ENCODE results near the gene ZNF366. TPM values are rescaled to one million over a fixed set of nuclear protein-coding genes. Genes with fewer than 3 reads are reported as not detected.
A peak's percentile ranks its signal among the peaks of the same experiment; 100 is the strongest.

Gene ZNF366
- not detected for total RNA-seq

GRCh38 chr5:72507231-72507906 is at the start of gene ZNF366:
ZNF366 (minus strand) TSS chr5:72507410; CDS start chr5:72461496, 45,914 bp downstream.
- Mint-ChIP-seq H3K4me3 (no peak within 1 kb of the TSS), H3K27me3 (peaks cover 34% of the 10 kb centered on the region), H3K36me3 (ENCODE audit: low read depth) (no peaks in the 10 kb centered on the region), H3K9me3 (no peaks in the 10 kb centered on the region), H3K27ac (no peak within 1 kb of the TSS), H3K4me1 (peaks cover 4% of the 10 kb centered on the region)
- CTCF ChIA-PET = no interaction called here
- no peak for DNase-seq
- POLR2A ChIA-PET = no interaction called here

- DNase-seq = peak; percentile 21
- Mint-ChIP-seq H3K4me1 (peaks cover 8% of the 10 kb centered on the region), H3K4me3 (peak overlapping the region; percentile 5), H3K27ac (no peak overlapping the region), H3K36me3 (ENCODE audit: low read depth) (no peaks in the 10 kb centered on the region), H3K9me3 (no peaks in the 10 kb centered on the region), H3K27me3 (peaks cover 39% of the 10 kb centered on the region)
- POLR2A ChIA-PET = no interaction called here
- CTCF ChIA-PET = interaction anchor here (0.8 kb wide), 1 partner anchor 33 kb away, joined by 3 read pairs; no protein-coding TSS in a partner anchor
Measured at GRCh38 chr5:72556351-72557166, 49.3 kb upstream of the ZNF366 start.

- Mint-ChIP-seq H3K4me3 (no peak overlapping the region), H3K27me3 (peaks cover 39% of the 10 kb centered on the region), H3K9me3 (no peaks in the 10 kb centered on the region), H3K4me1 (peaks cover 8% of the 10 kb centered on the region), H3K36me3 (ENCODE audit: low read depth) (no peaks in the 10 kb centered on the region), H3K27ac (no peak overlapping the region)
- CTCF ChIA-PET = interaction anchor here (0.8 kb wide), 1 partner anchor 32 kb away, joined by 3 read pairs; no protein-coding TSS in a partner anchor
- POLR2A ChIA-PET = no interaction called here
- no peak for DNase-seq
Measured at GRCh38 chr5:72555871-72556270, 48.7 kb upstream of the ZNF366 start.

GRCh38 chr5:72554897-72555296 is 47.7 kb upstream of the ZNF366 start:
- Mint-ChIP-seq H3K27me3 (peaks cover 39% of the 10 kb centered on the region), H3K4me1 (peaks cover 8% of the 10 kb centered on the region), H3K9me3 (no peaks in the 10 kb centered on the region), H3K36me3 (ENCODE audit: low read depth) (no peaks in the 10 kb centered on the region), H3K4me3 (no peak overlapping the region), H3K27ac (no peak overlapping the region)
- no peak for DNase-seq
- ChIA-PET CTCF (no interaction called here), POLR2A (no interaction called here)

GRCh38 chr5:72552041-72552557 is 44.9 kb upstream of the ZNF366 start:
- no peaks in the 10 kb centered on the region for H3K36me3 Mint-ChIP-seq (ENCODE audit: low read depth)
- ChIA-PET POLR2A (no interaction called here), CTCF (no interaction called here)
- DNase-seq = no peak
- no peaks in the 10 kb centered on the region for H3K9me3 Mint-ChIP-seq
- H3K27ac Mint-ChIP-seq = no peak overlapping the region
- peaks cover 34% of the 10 kb centered on the region for H3K27me3 Mint-ChIP-seq
- peaks cover 5% of the 10 kb centered on the region for H3K4me1 Mint-ChIP-seq
- H3K4me3 Mint-ChIP-seq = no peak overlapping the region

- POLR2A ChIA-PET = no interaction called here
- H3K36me3 Mint-ChIP-seq (ENCODE audit: low read depth) = no peaks in the 10 kb centered on the region
Measured at GRCh38 chr5:72550595-72550994, 43.4 kb upstream of the ZNF366 start.

GRCh38 chr5:72543811-72544210 is 36.6 kb upstream of the ZNF366 start:
- ChIA-PET POLR2A (no interaction called here), CTCF (no interaction called here)
- no peak for DNase-seq
- Mint-ChIP-seq H3K9me3 (no peaks in the 10 kb centered on the region), H3K36me3 (ENCODE audit: low read depth) (no peaks in the 10 kb centered on the region), H3K4me1 (no peaks in the 10 kb centered on the region), H3K27ac (no peak overlapping the region), H3K4me3 (no peak overlapping the region), H3K27me3 (peaks cover 7% of the 10 kb centered on the region)

More at GRCh38 chr5:72550595-72550994, 43.4 kb upstream of the ZNF366 start:
- no peak for DNase-seq
- no peaks in the 10 kb centered on the region for H3K9me3 Mint-ChIP-seq
- no peaks in the 10 kb centered on the region for H3K4me1 Mint-ChIP-seq
- H3K4me3 Mint-ChIP-seq = no peak overlapping the region
- H3K27ac Mint-ChIP-seq = no peak overlapping the region
- H3K27me3 Mint-ChIP-seq = peaks cover 28% of the 10 kb centered on the region
- CTCF ChIA-PET = no interaction called here

- no peaks in the 10 kb centered on the region for H3K36me3 Mint-ChIP-seq (ENCODE audit: low read depth)
- ChIA-PET CTCF (no interaction called here), POLR2A (no interaction called here)
- no peak for DNase-seq
- peaks cover 7% of the 10 kb centered on the region for H3K27me3 Mint-ChIP-seq
- no peaks in the 10 kb centered on the region for H3K9me3 Mint-ChIP-seq
- H3K27ac Mint-ChIP-seq = no peak overlapping the region
- no peaks in the 10 kb centered on the region for H3K4me1 Mint-ChIP-seq
- no peak overlapping the region for H3K4me3 Mint-ChIP-seq
Measured at GRCh38 chr5:72543365-72543764, 36.2 kb upstream of the ZNF366 start.

GRCh38 chr5:72542695-72543094 is 35.5 kb upstream of the ZNF366 start:
- no peaks in the 10 kb centered on the region for H3K36me3 Mint-ChIP-seq (ENCODE audit: low read depth)

GRCh38 chr5:72541501-72542225 is 34.5 kb upstream of the ZNF366 start:
- Mint-ChIP-seq H3K36me3 (ENCODE audit: low read depth) (no peaks in the 10 kb centered on the region), H3K4me3 (no peak overlapping the region), H3K9me3 (no peaks in the 10 kb centered on the region), H3K27me3 (peaks cover 5% of the 10 kb centered on the region), H3K27ac (no peak overlapping the region), H3K4me1 (no peaks in the 10 kb centered on the region)
- ChIA-PET POLR2A (no interaction called here), CTCF (no interaction called here)
- no peak for DNase-seq

More at GRCh38 chr5:72542695-72543094, 35.5 kb upstream of the ZNF366 start:
- H3K4me3 Mint-ChIP-seq = no peak overlapping the region
- H3K27me3 Mint-ChIP-seq = peaks cover 8% of the 10 kb centered on the region
- H3K9me3 Mint-ChIP-seq = no peaks in the 10 kb centered on the region
- H3K27ac Mint-ChIP-seq = no peak overlapping the region
- POLR2A ChIA-PET = no interaction called here
- no peak for DNase-seq
- H3K4me1 Mint-ChIP-seq = no peaks in the 10 kb centered on the region
- CTCF ChIA-PET = no interaction called here

GRCh38 chr5:72540759-72541438 is 33.7 kb upstream of the ZNF366 start:
- Mint-ChIP-seq H3K27me3 (peaks cover 7% of the 10 kb centered on the region), H3K4me1 (no peaks in the 10 kb centered on the region), H3K36me3 (ENCODE audit: low read depth) (no peaks in the 10 kb centered on the region), H3K27ac (no peak overlapping the region), H3K4me3 (no peak overlapping the region), H3K9me3 (no peaks in the 10 kb centered on the region)
- ChIA-PET CTCF (no interaction called here), POLR2A (no interaction called here)
- DNase-seq = no peak

- Mint-ChIP-seq H3K4me3 (no peak overlapping the region), H3K36me3 (ENCODE audit: low read depth) (no peaks in the 10 kb centered on the region), H3K4me1 (no peaks in the 10 kb centered on the region), H3K27me3 (peaks cover 8% of the 10 kb centered on the region), H3K9me3 (no peaks in the 10 kb centered on the region), H3K27ac (no peak overlapping the region)
- CTCF ChIA-PET = no interaction called here
- POLR2A ChIA-PET = no interaction called here
- DNase-seq = no peak
Measured at GRCh38 chr5:72539726-72540125, 32.5 kb upstream of the ZNF366 start.

- H3K27me3 Mint-ChIP-seq = peaks cover 8% of the 10 kb centered on the region
- no peak overlapping the region for H3K4me3 Mint-ChIP-seq
- no peaks in the 10 kb centered on the region for H3K36me3 Mint-ChIP-seq (ENCODE audit: low read depth)
- H3K4me1 Mint-ChIP-seq = no peaks in the 10 kb centered on the region
- H3K9me3 Mint-ChIP-seq = no peaks in the 10 kb centered on the region
- DNase-seq = no peak
- no peak overlapping the region for H3K27ac Mint-ChIP-seq
- ChIA-PET POLR2A (no interaction called here), CTCF (no interaction called here)
Measured at GRCh38 chr5:72539038-72539437, 31.8 kb upstream of the ZNF366 start.

Measured in activated CD4-positive, alpha-beta memory T cell treated with anti-CD3 and anti-CD28 coated beads, Interleukin-2, amount 10 ng/mL, durations not matched to agents 7 days and 5 days (primary cell).